Activated naive CD4-positive, alpha-beta T cell treated with anti-CD3 and anti-CD28 coated beads, Interleukin-2, amount 10 ng/mL, durations not matched to agents 7 days and 5 days (primary cell): ENCODE results near the gene NALCN.

Source experiments
- CTCF ChIA-PET: fragments of 350-600 bp; sonication (Branson Sonifier 250); formaldehyde crosslinking; loops from one replicate; lab custom pipeline; 2021; ENCODE audit warnings: antibody characterized with exemption; lab: Charles Lee
- DNase-seq: peaks from one replicate; pipeline ENCODE4 v3.0.0-alpha.2; 2020
- H3K27ac Mint-ChIP-seq: one replicate; pipeline ENCODE4 v1.8.0; 2021; ENCODE audit warnings: mild to moderate bottlenecking, moderate library complexity, mixed read lengths
- H3K27me3 Mint-ChIP-seq: one replicate; pipeline ENCODE4 v1.8.0; 2021; ENCODE audit warnings: mild to moderate bottlenecking, mixed read lengths
- H3K36me3 Mint-ChIP-seq: one replicate; pipeline ENCODE4 v1.8.0; 2021; ENCODE audit warnings: mixed read lengths
- H3K4me1 Mint-ChIP-seq: one replicate; pipeline ENCODE4 v1.8.0; 2021; ENCODE audit warnings: mixed read lengths
- H3K4me3 Mint-ChIP-seq: one replicate; pipeline ENCODE4 v1.8.0; 2021; ENCODE audit warnings: mild to moderate bottlenecking, moderate library complexity, mixed read lengths
- H3K9me3 Mint-ChIP-seq: one replicate; pipeline ENCODE4 v1.8.0; 2021; ENCODE audit warnings: mixed read lengths

NALCN gene

DNA sequence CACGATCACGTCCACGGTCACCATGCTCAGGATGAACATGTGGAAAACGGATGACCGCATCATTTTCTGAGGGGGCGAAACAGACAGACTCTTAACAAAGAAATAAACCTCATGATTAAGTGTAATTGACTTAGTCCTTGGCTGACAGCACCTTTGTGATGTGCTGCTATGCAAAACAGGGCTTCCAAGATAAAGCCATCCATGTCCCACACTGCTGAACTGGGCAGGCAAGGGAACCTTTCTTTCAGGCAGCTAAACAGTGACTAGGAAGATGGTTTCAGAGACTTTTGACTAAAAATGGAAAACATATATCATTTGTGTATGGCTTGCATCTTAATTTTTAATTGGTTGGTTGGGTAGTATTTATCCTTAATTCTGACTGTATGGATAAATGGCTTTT is 157.8 kb downstream of the NALCN start:
- no peak overlapping the region for H3K4me3 Mint-ChIP-seq
- H3K4me1 Mint-ChIP-seq = peaks cover 6% of the 10 kb centered on the region
- DNase-seq = no peak
- no peak overlapping the region for H3K27ac Mint-ChIP-seq
- H3K36me3 Mint-ChIP-seq = no peaks in the 10 kb centered on the region
- peaks cover 4% of the 10 kb centered on the region for H3K27me3 Mint-ChIP-seq
- CTCF ChIA-PET = no interaction called here
- no peaks in the 10 kb centered on the region for H3K9me3 Mint-ChIP-seq

GRCh38 chr13:101258071-101258470 is 158.2 kb downstream of the NALCN start:
- H3K27ac Mint-ChIP-seq = no peak overlapping the region
- no peak overlapping the region for H3K4me3 Mint-ChIP-seq
- H3K36me3 Mint-ChIP-seq = no peaks in the 10 kb centered on the region
- H3K4me1 Mint-ChIP-seq = peaks cover 6% of the 10 kb centered on the region
- H3K9me3 Mint-ChIP-seq = no peaks in the 10 kb centered on the region
- peak; percentile 40 for DNase-seq
- CTCF ChIA-PET = no interaction called here
- peaks cover 4% of the 10 kb centered on the region for H3K27me3 Mint-ChIP-seq

DNA sequence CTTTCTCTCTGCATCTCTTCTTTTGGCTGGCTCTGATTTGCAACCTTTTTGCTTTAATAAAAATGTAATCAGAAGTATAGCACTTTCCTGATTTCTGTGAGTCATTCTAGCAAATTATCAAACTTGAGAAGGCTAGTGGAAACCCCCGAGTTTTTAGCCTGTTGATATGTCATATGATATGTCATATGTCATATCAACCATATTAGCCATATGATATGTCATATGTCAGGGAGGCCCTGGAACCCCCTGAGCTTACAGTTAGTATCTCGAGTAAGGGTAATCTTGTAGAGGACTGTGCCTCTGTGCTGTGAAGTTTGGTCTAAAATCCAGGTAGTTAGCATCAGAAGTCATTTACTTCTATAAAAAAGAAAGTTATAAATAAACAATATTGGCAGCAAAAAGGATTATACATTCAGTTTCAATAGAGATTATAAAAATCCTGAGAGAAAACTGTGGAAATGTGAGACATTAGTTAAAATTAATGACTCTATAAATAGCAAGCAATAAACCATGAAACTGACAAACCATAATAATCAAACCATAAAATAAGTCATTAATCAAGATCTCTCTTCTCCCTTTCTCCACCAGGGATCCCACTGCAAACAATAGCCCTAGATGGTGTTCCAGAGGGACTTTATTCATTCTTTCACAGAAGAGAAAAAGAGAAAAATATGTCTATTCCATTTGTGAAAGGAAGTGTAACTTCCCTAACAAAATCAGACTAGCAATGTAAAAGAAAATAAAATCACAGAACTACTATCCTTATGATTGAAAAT is 167.4 kb downstream of the NALCN start:
- peaks cover 3% of the 10 kb centered on the region for H3K9me3 Mint-ChIP-seq
- peaks cover 3% of the 10 kb centered on the region for H3K27me3 Mint-ChIP-seq
- peaks cover 23% of the 10 kb centered on the region for H3K4me1 Mint-ChIP-seq
- no peak overlapping the region for H3K27ac Mint-ChIP-seq
- no peak overlapping the region for H3K4me3 Mint-ChIP-seq
- no peak for DNase-seq
- no peaks in the 10 kb centered on the region for H3K36me3 Mint-ChIP-seq
- CTCF ChIA-PET = no interaction called here

- DNase-seq = no peak
- Mint-ChIP-seq H3K9me3 (no peaks in the 10 kb centered on the region), H3K27me3 (no peaks in the 10 kb centered on the region), H3K36me3 (no peaks in the 10 kb centered on the region), H3K4me1 (peaks cover 21% of the 10 kb centered on the region), H3K27ac (no peak overlapping the region), H3K4me3 (no peak overlapping the region)
- CTCF ChIA-PET = no interaction called here
Measured at GRCh38 chr13:101242720-101243119, 173.6 kb downstream of the NALCN start.

- CTCF ChIA-PET = no interaction called here
- no peak overlapping the region for H3K4me3 Mint-ChIP-seq
- no peak overlapping the region for H3K27ac Mint-ChIP-seq
- no peaks in the 10 kb centered on the region for H3K36me3 Mint-ChIP-seq
- no peak for DNase-seq
- no peaks in the 10 kb centered on the region for H3K9me3 Mint-ChIP-seq
- no peaks in the 10 kb centered on the region for H3K4me1 Mint-ChIP-seq
- H3K27me3 Mint-ChIP-seq = no peaks in the 10 kb centered on the region
Measured at GRCh38 chr13:101238555-101238954, 177.8 kb downstream of the NALCN start.

- no peak for DNase-seq
- Mint-ChIP-seq H3K36me3 (no peaks in the 10 kb centered on the region), H3K27me3 (no peaks in the 10 kb centered on the region), H3K4me1 (no peaks in the 10 kb centered on the region), H3K4me3 (no peak overlapping the region), H3K9me3 (no peaks in the 10 kb centered on the region), H3K27ac (no peak overlapping the region)
- CTCF ChIA-PET = no interaction called here
Measured at GRCh38 chr13:101231751-101232428, 184.4 kb downstream of the NALCN start.

GRCh38 chr13:101230271-101230890 is 185.9 kb downstream of the NALCN start:
- CTCF ChIA-PET = no interaction called here

DNA sequence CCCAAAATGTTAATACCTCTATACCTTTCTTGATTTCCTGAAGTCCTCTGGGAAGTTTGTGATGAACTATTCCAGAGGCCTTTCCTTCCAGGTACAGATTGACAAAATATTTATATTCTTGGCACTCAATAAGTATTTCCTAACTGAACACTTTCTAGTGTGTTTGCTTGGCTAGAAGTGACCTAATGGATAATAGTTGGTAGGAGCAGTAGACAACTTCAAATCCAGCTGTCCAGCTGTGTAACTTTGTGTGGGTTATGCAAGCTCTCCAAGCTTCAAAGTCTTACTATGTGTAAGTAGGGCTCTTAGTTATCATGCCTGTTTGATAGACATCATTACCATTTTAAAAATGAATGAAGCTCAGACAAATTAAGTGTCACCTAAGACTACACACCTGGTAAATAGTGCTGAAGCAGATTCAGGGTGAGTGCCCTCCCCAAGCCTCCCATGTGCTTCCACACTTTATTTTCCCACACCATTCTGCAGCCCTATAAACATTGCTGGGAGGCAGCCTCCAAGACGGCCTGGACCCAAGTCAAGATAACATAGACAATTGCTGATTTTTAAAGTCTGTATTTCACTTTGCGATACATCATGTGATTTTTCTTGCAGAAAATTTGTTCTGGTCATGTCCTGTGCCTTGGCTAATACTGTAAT is 196.6 kb downstream of the NALCN start:
- DNase-seq = no peak
- Mint-ChIP-seq H3K4me1 (no peaks in the 10 kb centered on the region), H3K4me3 (no peak overlapping the region), H3K27me3 (no peaks in the 10 kb centered on the region), H3K9me3 (no peaks in the 10 kb centered on the region), H3K36me3 (no peaks in the 10 kb centered on the region), H3K27ac (no peak overlapping the region)
- CTCF ChIA-PET = no interaction called here

More at GRCh38 chr13:101230271-101230890, 185.9 kb downstream of the NALCN start:
- Mint-ChIP-seq H3K9me3 (no peaks in the 10 kb centered on the region), H3K27ac (no peak overlapping the region), H3K36me3 (no peaks in the 10 kb centered on the region), H3K27me3 (no peaks in the 10 kb centered on the region), H3K4me1 (no peaks in the 10 kb centered on the region), H3K4me3 (no peak overlapping the region)
- DNase-seq = no peak

DNA sequence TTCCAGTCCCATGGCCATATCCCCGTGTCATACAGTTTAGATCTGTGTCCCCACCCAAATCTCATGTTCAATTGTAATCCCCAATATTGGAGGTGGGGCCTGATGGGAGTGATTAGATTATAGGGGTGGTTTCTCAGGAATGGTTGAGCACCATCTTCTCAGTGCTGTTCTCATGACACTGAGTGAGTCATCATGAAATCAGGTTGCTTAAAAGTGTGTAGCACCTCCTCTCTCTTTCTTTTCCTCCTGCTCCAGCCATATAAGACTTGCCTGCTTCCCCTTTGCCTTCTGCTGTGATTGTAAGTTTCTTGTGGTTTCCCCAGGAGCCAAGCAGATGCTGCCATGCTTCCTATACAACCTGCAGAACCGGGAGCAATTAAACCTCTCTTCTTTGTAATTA is 197.8 kb downstream of the NALCN start:
- no peaks in the 10 kb centered on the region for H3K9me3 Mint-ChIP-seq
- no peak overlapping the region for H3K27ac Mint-ChIP-seq
- no peak for DNase-seq
- CTCF ChIA-PET = no interaction called here
- H3K27me3 Mint-ChIP-seq = no peaks in the 10 kb centered on the region
- no peak overlapping the region for H3K4me3 Mint-ChIP-seq
- H3K4me1 Mint-ChIP-seq = no peaks in the 10 kb centered on the region
- no peaks in the 10 kb centered on the region for H3K36me3 Mint-ChIP-seq

- DNase-seq = no peak
- Mint-ChIP-seq H3K27ac (no peak overlapping the region), H3K9me3 (no peaks in the 10 kb centered on the region), H3K27me3 (no peaks in the 10 kb centered on the region), H3K36me3 (no peaks in the 10 kb centered on the region), H3K4me3 (no peak overlapping the region), H3K4me1 (no peaks in the 10 kb centered on the region)
- CTCF ChIA-PET = interaction anchor here (0.6 kb wide), 1 partner anchor 73 kb away, joined by 3 read pairs; no protein-coding TSS in a partner anchor
Measured at GRCh38 chr13:101217086-101217485, 199.2 kb downstream of the NALCN start.

DNA sequence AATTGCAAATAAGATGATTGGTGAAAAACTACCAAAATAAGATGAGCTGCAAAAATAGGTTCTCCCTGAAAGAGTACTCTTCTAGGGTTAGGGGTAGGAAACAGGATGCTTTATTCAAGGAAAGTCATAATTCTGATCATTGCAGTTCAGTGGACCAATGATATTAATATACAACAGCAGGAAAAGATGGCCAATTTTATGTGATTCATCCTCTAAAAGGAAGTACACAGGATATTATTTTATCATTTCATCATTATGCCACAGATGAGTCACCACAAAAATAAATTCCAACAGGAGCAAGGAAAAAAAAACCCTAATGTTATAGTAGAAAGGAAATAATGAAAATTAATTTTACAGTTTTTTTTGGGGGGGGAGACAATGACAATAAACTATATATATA is 205.0 kb downstream of the NALCN start:
- Mint-ChIP-seq H3K9me3 (peaks cover 2% of the 10 kb centered on the region), H3K36me3 (no peaks in the 10 kb centered on the region), H3K4me3 (no peak overlapping the region), H3K4me1 (no peaks in the 10 kb centered on the region), H3K27ac (no peak overlapping the region), H3K27me3 (no peaks in the 10 kb centered on the region)
- DNase-seq = no peak
- CTCF ChIA-PET = interaction anchor here (0.6 kb wide), 1 partner anchor 1161 kb away, joined by 3 read pairs; no protein-coding TSS in a partner anchor

- no peak for DNase-seq
- no peak overlapping the region for H3K4me3 Mint-ChIP-seq
- peaks cover 2% of the 10 kb centered on the region for H3K9me3 Mint-ChIP-seq
- no peaks in the 10 kb centered on the region for H3K27me3 Mint-ChIP-seq
- no peaks in the 10 kb centered on the region for H3K4me1 Mint-ChIP-seq
- no peak overlapping the region for H3K27ac Mint-ChIP-seq
- CTCF ChIA-PET = no interaction called here
- H3K36me3 Mint-ChIP-seq = no peaks in the 10 kb centered on the region
Measured at GRCh38 chr13:101210774-101211173, 205.5 kb downstream of the NALCN start.

- Mint-ChIP-seq H3K36me3 (no peaks in the 10 kb centered on the region), H3K4me1 (no peaks in the 10 kb centered on the region), H3K27me3 (no peaks in the 10 kb centered on the region), H3K9me3 (peaks cover 2% of the 10 kb centered on the region), H3K27ac (no peak overlapping the region), H3K4me3 (no peak overlapping the region)
- CTCF ChIA-PET = no interaction called here
- DNase-seq = no peak
Measured at GRCh38 chr13:101209206-101209893, 207.0 kb downstream of the NALCN start.

DNA sequence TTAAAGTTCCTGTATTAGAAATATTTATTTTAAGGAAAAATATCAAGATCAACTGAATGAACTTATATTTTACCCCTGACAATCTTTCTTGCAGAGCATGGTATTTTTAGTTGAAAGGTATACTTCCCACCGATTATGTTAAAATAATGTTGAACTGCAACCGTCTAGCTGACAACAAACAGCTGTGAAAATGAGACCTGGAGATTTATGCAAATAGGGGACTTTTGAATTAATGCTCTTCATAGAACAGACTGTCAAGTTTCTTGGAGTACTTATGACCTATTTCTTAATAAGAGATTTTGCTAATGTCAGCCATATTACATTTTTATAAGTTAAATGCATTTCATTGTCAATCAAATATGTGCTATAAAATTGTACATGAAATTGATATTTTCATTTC is 210.9 kb downstream of the NALCN start:
- no peaks in the 10 kb centered on the region for H3K27me3 Mint-ChIP-seq
- H3K9me3 Mint-ChIP-seq = no peaks in the 10 kb centered on the region
- CTCF ChIA-PET = no interaction called here
- no peak for DNase-seq
- H3K27ac Mint-ChIP-seq = no peak overlapping the region
- H3K36me3 Mint-ChIP-seq = no peaks in the 10 kb centered on the region
- H3K4me1 Mint-ChIP-seq = no peaks in the 10 kb centered on the region
- H3K4me3 Mint-ChIP-seq = no peak overlapping the region
